Measurements from ENCODE around the gene CASQ2.

- TF ChIP-seq CTCF (IDR thresholded peaks at IDR 0.05) (no peak), POLR2A (IDR thresholded peaks at IDR 0.05) (no peak)
Observed at GRCh38 chr1:115687744-115688143, 80.8 kb downstream of the CASQ2 start.
